ENCODE results near the gene ZNF773.
A peak's percentile ranks its signal among the peaks of the same experiment; 100 is the strongest.

GRCh38 chr19:57452307-57452706 is 47.4 kb upstream of the ZNF773 start:
- TF ChIP-seq FOXM1 (IDR thresholded peaks at IDR 0.05; ENCODE audit: borderline replicate concordance, low read depth) (no peak), EP300 (IDR thresholded peaks at IDR 0.05; ENCODE audit: borderline replicate concordance) (no peak), TEAD4 (IDR thresholded peaks at IDR 0.05) (no peak), CEBPB (IDR thresholded peaks at IDR 0.05) (peak; percentile 52; the same call in 1 of the 2 replicates), EGR1 (IDR thresholded peaks at IDR 0.05) (no peak), TAF1 (IDR thresholded peaks at IDR 0.05; ENCODE audit: low read depth) (no peak), RAD21 (IDR thresholded peaks at IDR 0.05; ENCODE audit: low read depth) (no peak), YY1 (IDR thresholded peaks at IDR 0.05; ENCODE audit: low read depth) (no peak), NFIC (IDR thresholded peaks at IDR 0.05) (no peak), CREB1 (IDR thresholded peaks at IDR 0.05; ENCODE audit: low read depth) (no peak)
- TF ChIP-seq, protein P1, sequence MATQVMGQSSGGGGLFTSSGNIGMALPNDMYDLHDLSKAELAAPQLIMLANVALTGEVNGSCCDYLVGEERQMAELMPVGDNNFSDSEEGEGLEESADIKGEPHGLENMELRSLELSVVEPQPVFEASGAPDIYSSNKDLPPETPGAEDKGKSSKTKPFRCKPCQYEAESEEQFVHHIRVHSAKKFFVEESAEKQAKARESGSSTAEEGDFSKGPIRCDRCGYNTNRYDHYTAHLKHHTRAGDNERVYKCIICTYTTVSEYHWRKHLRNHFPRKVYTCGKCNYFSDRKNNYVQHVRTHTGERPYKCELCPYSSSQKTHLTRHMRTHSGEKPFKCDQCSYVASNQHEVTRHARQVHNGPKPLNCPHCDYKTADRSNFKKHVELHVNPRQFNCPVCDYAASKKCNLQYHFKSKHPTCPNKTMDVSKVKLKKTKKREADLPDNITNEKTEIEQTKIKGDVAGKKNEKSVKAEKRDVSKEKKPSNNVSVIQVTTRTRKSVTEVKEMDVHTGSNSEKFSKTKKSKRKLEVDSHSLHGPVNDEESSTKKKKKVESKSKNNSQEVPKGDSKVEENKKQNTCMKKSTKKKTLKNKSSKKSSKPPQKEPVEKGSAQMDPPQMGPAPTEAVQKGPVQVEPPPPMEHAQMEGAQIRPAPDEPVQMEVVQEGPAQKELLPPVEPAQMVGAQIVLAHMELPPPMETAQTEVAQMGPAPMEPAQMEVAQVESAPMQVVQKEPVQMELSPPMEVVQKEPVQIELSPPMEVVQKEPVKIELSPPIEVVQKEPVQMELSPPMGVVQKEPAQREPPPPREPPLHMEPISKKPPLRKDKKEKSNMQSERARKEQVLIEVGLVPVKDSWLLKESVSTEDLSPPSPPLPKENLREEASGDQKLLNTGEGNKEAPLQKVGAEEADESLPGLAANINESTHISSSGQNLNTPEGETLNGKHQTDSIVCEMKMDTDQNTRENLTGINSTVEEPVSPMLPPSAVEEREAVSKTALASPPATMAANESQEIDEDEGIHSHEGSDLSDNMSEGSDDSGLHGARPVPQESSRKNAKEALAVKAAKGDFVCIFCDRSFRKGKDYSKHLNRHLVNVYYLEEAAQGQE (IDR thresholded peaks at IDR 0.05; ENCODE audit: low read depth), result no peak
